Measurements from ENCODE around the gene MT2A.

The MT2A gene

GRCh38 chr16:56564793-56565477 is 43.4 kb upstream of the MT2A start, which contains the start of gene MT4:
MT4 (plus strand) TSS chr16:56565073; CDS start chr16:56565129, 56 bp downstream.
- no peaks in the 10 kb centered on the region for H3K9me3 ChIP-seq (ENCODE audit: insufficient read depth, low read length)
- no peak within 1 kb of the TSS for H2AFZ ChIP-seq (ENCODE audit: low read depth, low read length)
- no peak within 1 kb of the TSS for H3K27ac ChIP-seq (ENCODE audit: low read length)
- H3K36me3 ChIP-seq (replicated peaks; ENCODE audit: low read depth, low read length) = no peaks in the 10 kb centered on the region
- TF ChIP-seq CTCF (IDR thresholded peaks at IDR 0.05; ENCODE audit: low read depth, low read length) (no peak), EZH2phosphoT487 (IDR thresholded peaks at IDR 0.05; ENCODE audit: low read depth) (no peak)
- no peaks in the 10 kb centered on the region for H4K20me1 ChIP-seq (ENCODE audit: insufficient read depth, low read length)
- no peak within 1 kb of the TSS for H3K4me3 ChIP-seq (ENCODE audit: low read length)
- no peak within 1 kb of the TSS for H3K4me2 ChIP-seq (ENCODE audit: low read length)
- no peak within 1 kb of the TSS for H3K9ac ChIP-seq (ENCODE audit: low read length)
- H3K79me2 ChIP-seq (ENCODE audit: low read length) = no peaks in the 10 kb centered on the region
- no peaks in the 10 kb centered on the region for H3K4me1 ChIP-seq (ENCODE audit: low read length)
- H3K27me3 ChIP-seq (ENCODE audit: low read depth, low read length) = peaks cover 4% of the 10 kb centered on the region

GRCh38 chr16:56569971-56570370 is 38.4 kb upstream of the MT2A start:
- H3K4me3 ChIP-seq (ENCODE audit: low read length) = no peak overlapping the region
- H3K36me3 ChIP-seq (replicated peaks; ENCODE audit: low read depth, low read length) = no peaks in the 10 kb centered on the region
- H3K4me1 ChIP-seq (ENCODE audit: low read length) = no peaks in the 10 kb centered on the region
- H3K9ac ChIP-seq (ENCODE audit: low read length) = no peak overlapping the region
- no peak overlapping the region for H2AFZ ChIP-seq (ENCODE audit: low read depth, low read length)
- no peak overlapping the region for H3K27ac ChIP-seq (ENCODE audit: low read length)
- TF ChIP-seq CTCF (IDR thresholded peaks at IDR 0.05; ENCODE audit: low read depth, low read length) (no peak), EZH2phosphoT487 (IDR thresholded peaks at IDR 0.05; ENCODE audit: low read depth) (no peak)
- no peak overlapping the region for H3K4me2 ChIP-seq (ENCODE audit: low read length)
- H3K79me2 ChIP-seq (ENCODE audit: low read length) = no peaks in the 10 kb centered on the region
- 0 out of 2 replicates have a peak, but pooled peaks cover 2% of the 10 kb centered on the region for H3K9me3 ChIP-seq (ENCODE audit: insufficient read depth, low read length)
- no peaks in the 10 kb centered on the region for H4K20me1 ChIP-seq (ENCODE audit: insufficient read depth, low read length)
- H3K27me3 ChIP-seq (ENCODE audit: low read depth, low read length) = peaks cover 9% of the 10 kb centered on the region

GRCh38 chr16:56571525-56571924 is 36.9 kb upstream of the MT2A start:
- no peaks in the 10 kb centered on the region for H3K79me2 ChIP-seq (ENCODE audit: low read length)
- H3K4me1 ChIP-seq (ENCODE audit: low read length) = no peaks in the 10 kb centered on the region
- H4K20me1 ChIP-seq (ENCODE audit: insufficient read depth, low read length) = no peaks in the 10 kb centered on the region
- no peak overlapping the region for H2AFZ ChIP-seq (ENCODE audit: low read depth, low read length)
- H3K27ac ChIP-seq (ENCODE audit: low read length) = no peak overlapping the region
- no peak overlapping the region for H3K4me2 ChIP-seq (ENCODE audit: low read length)
- TF ChIP-seq EZH2phosphoT487 (IDR thresholded peaks at IDR 0.05; ENCODE audit: low read depth) (no peak), CTCF (IDR thresholded peaks at IDR 0.05; ENCODE audit: low read depth, low read length) (no peak)
- no peak overlapping the region for H3K9ac ChIP-seq (ENCODE audit: low read length)
- H3K9me3 ChIP-seq (ENCODE audit: insufficient read depth, low read length) = 0 out of 2 replicates have a peak, but pooled peaks cover 2% of the 10 kb centered on the region
- peaks cover 7% of the 10 kb centered on the region; the same call in 1 of the 2 replicates for H3K27me3 ChIP-seq (ENCODE audit: low read depth, low read length)
- H3K4me3 ChIP-seq (ENCODE audit: low read length) = no peak overlapping the region
- H3K36me3 ChIP-seq (replicated peaks; ENCODE audit: low read depth, low read length) = no peaks in the 10 kb centered on the region

GRCh38 chr16:56574625-56575024 is 33.8 kb upstream of the MT2A start:
- Histone ChIP-seq H3K36me3 (replicated peaks; ENCODE audit: low read depth, low read length) (no peaks in the 10 kb centered on the region), H3K9me3 (ENCODE audit: insufficient read depth, low read length) (0 out of 2 replicates have a peak, but pooled peaks cover 2% of the 10 kb centered on the region), H3K4me2 (ENCODE audit: low read length) (no peak overlapping the region), H3K27me3 (ENCODE audit: low read depth, low read length) (peaks cover 7% of the 10 kb centered on the region; the same call in 1 of the 2 replicates), H3K27ac (ENCODE audit: low read length) (no peak overlapping the region), H2AFZ (ENCODE audit: low read depth, low read length) (no peak overlapping the region), H3K79me2 (ENCODE audit: low read length) (no peaks in the 10 kb centered on the region), H3K9ac (ENCODE audit: low read length) (no peak overlapping the region), H3K4me1 (ENCODE audit: low read length) (peaks cover 4% of the 10 kb centered on the region), H4K20me1 (ENCODE audit: insufficient read depth, low read length) (no peaks in the 10 kb centered on the region), H3K4me3 (ENCODE audit: low read length) (no peak overlapping the region)
- TF ChIP-seq EZH2phosphoT487 (IDR thresholded peaks at IDR 0.05; ENCODE audit: low read depth) (no peak), CTCF (IDR thresholded peaks at IDR 0.05; ENCODE audit: low read depth, low read length) (no peak)
